Astrocyte of the spinal cord (primary cell): ENCODE measurements around the gene CT55.
A peak's percentile ranks its signal among the peaks of the same experiment; 100 is the strongest.
"Not testable (repeated sequence)": the region's sequence is repeated elsewhere in the genome, so short reads cannot be mapped to it uniquely, and the experiment has no call there.

Source experiments
- DNase-seq: peaks from one replicate; pipeline ENCODE4 v3.0.0; 2011; ENCODE audit warnings: low read depth, low spot score
- H3K4me3 ChIP-seq: 2 replicates; pipeline ENCODE4 v1.5.1; 2011; ENCODE audit warnings: low read depth, mild to moderate bottlenecking, low read length, moderate library complexity
- in situ Hi-C: cut with HindIII; loops from 2 replicates; pipeline ENCODE4 v1.10.0; 2017; ENCODE audit warnings: low sequenced_read_pairs
- TF ChIP-seq, protein P1 (sequence below): IDR thresholded peaks from 2 replicates; pipeline ENCODE4 v1.5.1; 2012; ENCODE audit warnings: low read depth, mild to moderate bottlenecking, low read length, inconsistent platforms

CT55 gene, protein sequence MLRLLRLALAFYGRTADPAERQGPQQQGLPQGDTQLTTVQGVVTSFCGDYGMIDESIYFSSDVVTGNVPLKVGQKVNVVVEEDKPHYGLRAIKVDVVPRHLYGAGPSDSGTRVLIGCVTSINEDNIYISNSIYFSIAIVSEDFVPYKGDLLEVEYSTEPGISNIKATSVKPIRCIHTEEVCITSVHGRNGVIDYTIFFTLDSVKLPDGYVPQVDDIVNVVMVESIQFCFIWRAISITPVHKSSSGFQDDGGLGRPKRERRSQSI

DNA sequence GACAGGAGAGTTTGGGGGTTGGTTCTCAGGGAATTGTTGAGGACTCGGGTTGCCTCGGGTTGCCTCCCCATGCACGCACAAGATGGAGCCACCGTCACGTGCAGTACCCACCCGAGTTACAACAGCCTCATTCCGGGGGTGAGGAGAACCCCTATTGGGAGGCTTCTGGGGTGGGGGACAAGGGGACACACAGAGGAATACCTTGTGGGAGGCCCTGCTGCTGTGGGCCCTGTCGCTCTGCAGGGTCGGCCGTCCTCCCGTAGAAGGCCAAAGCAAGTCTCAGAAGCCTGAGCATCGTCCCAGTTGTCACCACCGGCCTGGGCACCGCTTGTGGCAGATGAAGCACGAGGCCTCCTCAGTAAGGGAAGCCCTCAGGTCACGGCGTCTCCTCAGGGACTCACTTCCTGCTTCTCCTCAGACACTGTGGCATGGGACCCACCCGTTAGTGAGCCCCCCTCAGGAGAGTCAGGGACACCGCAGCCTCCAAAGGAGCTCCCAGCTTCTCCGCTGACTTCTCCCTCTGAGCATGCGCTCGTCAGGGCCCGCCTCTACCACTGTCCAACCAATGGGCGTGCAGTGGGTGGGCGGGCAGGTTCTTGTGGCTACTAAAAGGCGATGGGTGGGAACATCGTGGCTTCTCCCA, at the start of gene CT55:
Gene CT55, minus strand, starts transcription at position 522 of the 643 bp plus-strand sequence. Its CDS starts 227 bp downstream, at position 295.
- in situ Hi-C loops, result no loop called here
- H3K4me3 ChIP-seq, result no peak within 1 kb of the TSS
- no peak for DNase-seq
- TF ChIP-seq, protein P1, sequence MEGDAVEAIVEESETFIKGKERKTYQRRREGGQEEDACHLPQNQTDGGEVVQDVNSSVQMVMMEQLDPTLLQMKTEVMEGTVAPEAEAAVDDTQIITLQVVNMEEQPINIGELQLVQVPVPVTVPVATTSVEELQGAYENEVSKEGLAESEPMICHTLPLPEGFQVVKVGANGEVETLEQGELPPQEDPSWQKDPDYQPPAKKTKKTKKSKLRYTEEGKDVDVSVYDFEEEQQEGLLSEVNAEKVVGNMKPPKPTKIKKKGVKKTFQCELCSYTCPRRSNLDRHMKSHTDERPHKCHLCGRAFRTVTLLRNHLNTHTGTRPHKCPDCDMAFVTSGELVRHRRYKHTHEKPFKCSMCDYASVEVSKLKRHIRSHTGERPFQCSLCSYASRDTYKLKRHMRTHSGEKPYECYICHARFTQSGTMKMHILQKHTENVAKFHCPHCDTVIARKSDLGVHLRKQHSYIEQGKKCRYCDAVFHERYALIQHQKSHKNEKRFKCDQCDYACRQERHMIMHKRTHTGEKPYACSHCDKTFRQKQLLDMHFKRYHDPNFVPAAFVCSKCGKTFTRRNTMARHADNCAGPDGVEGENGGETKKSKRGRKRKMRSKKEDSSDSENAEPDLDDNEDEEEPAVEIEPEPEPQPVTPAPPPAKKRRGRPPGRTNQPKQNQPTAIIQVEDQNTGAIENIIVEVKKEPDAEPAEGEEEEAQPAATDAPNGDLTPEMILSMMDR, result no peak

GRCh38 chrX:135213200-135213844, 42.1 kb upstream of the CT55 start:
- in situ Hi-C loops, result no loop called here
- H3K4me3 ChIP-seq, result no peak overlapping the region
- TF ChIP-seq, protein P1, result no peak
- DNase-seq, result no peak

GRCh38 chrX:135206427-135206826, 35.2 kb upstream of the CT55 start:
- in situ Hi-C loops, DNase-seq, H3K4me3 ChIP-seq: not testable (repeated sequence)
- TF ChIP-seq, protein P1, result peak; percentile 27

- TF ChIP-seq, protein P1, result no peak
- no peak overlapping the region for H3K4me3 ChIP-seq
- DNase-seq, result no peak
- in situ Hi-C loops, result no loop called here
These were observed 29.1 kb upstream of the CT55 start for GRCh38 chrX:135200297-135200696.

DNA sequence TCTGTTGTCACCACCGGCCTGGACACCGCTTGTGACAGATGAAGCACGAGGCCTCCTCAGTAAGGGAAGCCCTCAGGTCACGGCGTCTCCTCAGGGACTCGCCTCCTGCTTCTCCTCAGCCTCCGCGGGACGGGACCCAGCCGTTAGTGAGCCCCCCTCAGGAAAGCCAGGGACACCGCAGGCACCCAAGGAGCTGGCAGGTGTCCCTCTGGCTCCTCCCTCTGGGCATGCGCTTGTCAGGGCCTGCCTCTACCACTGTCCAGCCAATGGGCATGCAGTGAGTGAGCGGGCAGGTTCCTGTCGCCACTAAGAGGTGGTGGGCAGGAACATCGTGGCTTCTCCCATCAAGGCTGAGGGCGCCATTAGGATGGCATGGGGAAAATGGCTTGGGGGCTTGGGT, 23.5 kb upstream of the CT55 start:
- TF ChIP-seq, protein P1, result no peak
- in situ Hi-C loops, result no loop called here
- H3K4me3 ChIP-seq, result no peak overlapping the region
- no peak for DNase-seq

- TF ChIP-seq, protein P1, result no peak
- in situ Hi-C loops, result no loop called here
- DNase-seq, result no peak
- H3K4me3 ChIP-seq, result no peak overlapping the region
These were observed 22.5 kb upstream of the CT55 start for GRCh38 chrX:135193740-135194139.
